Osteoblast (primary cell): ENCODE measurements around the gene GLIPR1. TPM values are rescaled to one million over a fixed set of nuclear protein-coding genes. Genes with fewer than 3 reads are reported as not detected.

ENCODE experiments used
- DNase-seq: peaks from one replicate; pipeline ENCODE4 v3.0.0; 2011; ENCODE audit warnings: low spot score, mixed read lengths; ENCODE audit not compliant: insufficient read length; ENCODE audit errors: missing footprints
- H2AFZ ChIP-seq: 2 replicates; pipeline ENCODE4 v1.6.0; 2011; ENCODE audit warnings: mild to moderate bottlenecking, low read length
- H3K27ac ChIP-seq: 2 replicates; pipeline ENCODE4 v1.5.1; 2011; ENCODE audit warnings: mild to moderate bottlenecking, low read depth, low read length, moderate library complexity
- H3K27me3 ChIP-seq: 2 replicates; pipeline ENCODE4 v1.6.0; 2012; ENCODE audit warnings: mild to moderate bottlenecking, control low read depth, inconsistent platforms, low read length, moderate library complexity; ENCODE audit not compliant: insufficient read depth
- H3K36me3 ChIP-seq: 2 replicates; pipeline ENCODE4 v1.5.1; 2011; ENCODE audit warnings: mild to moderate bottlenecking, low read length, control low read depth, moderate library complexity; ENCODE audit not compliant: insufficient read depth
- H3K4me1 ChIP-seq: 2 replicates; pipeline ENCODE4 v1.5.1; 2011; ENCODE audit warnings: mild to moderate bottlenecking, low read length, control low read depth, moderate library complexity; ENCODE audit not compliant: insufficient read depth
- H3K4me2 ChIP-seq: 2 replicates; pipeline ENCODE4 v1.6.0; 2011; ENCODE audit warnings: mild to moderate bottlenecking, low read length; ENCODE audit not compliant: insufficient read depth
- H3K4me3 ChIP-seq: fragments of 200-600 bp; sonication (generic); 3 replicates; pipeline ENCODE4 v1.5.1; 2012; ENCODE audit warnings: mild to moderate bottlenecking, low read length, inconsistent platforms; ENCODE audit not compliant: insufficient read depth
- H3K79me2 ChIP-seq: 2 replicates; pipeline ENCODE4 v1.6.0; 2012; ENCODE audit warnings: mild to moderate bottlenecking, low read length, control low read depth, inconsistent platforms; ENCODE audit not compliant: insufficient read depth
- H3K9me3 ChIP-seq: 2 replicates; pipeline ENCODE4 v1.5.1; 2011; ENCODE audit warnings: low read depth, low read length, control low read depth
- H4K20me1 ChIP-seq: 2 replicates; pipeline ENCODE4 v1.6.0; 2012; ENCODE audit warnings: mild to moderate bottlenecking, low read length, control low read depth; ENCODE audit not compliant: insufficient read depth
- CTCF ChIP-seq: IDR thresholded peaks from 2 replicates; pipeline ENCODE4 v1.5.1; 2011; ENCODE audit warnings: mild to moderate bottlenecking, low read depth, low read length, moderate library complexity; ENCODE audit errors: extremely low read depth
- total RNA-seq: library from RNA; depleted of rRNA; stranded (reverse); fragments of >200 nt; gene quantifications from 2 replicates; pipeline ENCODE4 v1.2.3, GENCODE V29; 2012

Gene GLIPR1
- total RNA-seq, 1 donor = 83.2 TPM

DNA sequence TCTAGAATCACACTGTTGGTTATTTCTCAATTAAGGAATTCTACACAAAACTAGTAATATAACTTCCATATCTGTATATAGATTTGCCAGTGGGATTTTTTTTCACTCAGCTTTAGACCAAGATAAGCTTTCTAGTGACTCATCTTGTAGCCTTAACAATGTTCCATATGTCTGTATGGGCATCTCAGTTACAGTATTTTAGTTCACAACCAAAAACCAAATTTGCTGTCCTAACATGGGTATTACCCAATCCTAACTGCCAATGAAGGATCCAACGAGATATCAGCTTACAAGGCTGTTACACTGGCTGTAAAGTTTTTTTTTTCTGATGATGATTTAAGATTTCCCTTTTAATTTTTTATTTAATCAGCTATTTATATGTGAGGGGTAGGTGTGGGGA is 62.4 kb downstream of the GLIPR1 start:
- no peak overlapping the region for H2AFZ ChIP-seq
- DNase-seq = no peak
- no peaks in the 10 kb centered on the region for H4K20me1 ChIP-seq

GRCh38 chr12:75543529-75543928 is 63.0 kb downstream of the GLIPR1 start:
- H3K27ac ChIP-seq = no peak overlapping the region
- no peaks in the 10 kb centered on the region for H3K9me3 ChIP-seq
- TF ChIP-seq CTCF = no peak
- DNase-seq = no peak
- H3K4me1 ChIP-seq = no peaks in the 10 kb centered on the region
- H3K4me2 ChIP-seq = no peak overlapping the region
- H3K36me3 ChIP-seq = no peaks in the 10 kb centered on the region
- H3K79me2 ChIP-seq = no peaks in the 10 kb centered on the region
- H3K27me3 ChIP-seq = no peaks in the 10 kb centered on the region
- no peaks in the 10 kb centered on the region for H4K20me1 ChIP-seq
- no peak overlapping the region for H3K4me3 ChIP-seq
- no peak overlapping the region for H2AFZ ChIP-seq

More for the DNA sequence above, 62.4 kb downstream of the GLIPR1 start:
- no peak for TF ChIP-seq CTCF
- no peak overlapping the region for H3K4me2 ChIP-seq
- H3K27ac ChIP-seq = no peak overlapping the region
- H3K36me3 ChIP-seq = no peaks in the 10 kb centered on the region
- no peaks in the 10 kb centered on the region for H3K79me2 ChIP-seq
- no peaks in the 10 kb centered on the region for H3K9me3 ChIP-seq
- no peak overlapping the region for H3K4me3 ChIP-seq
- no peaks in the 10 kb centered on the region for H3K27me3 ChIP-seq
- H3K4me1 ChIP-seq = no peaks in the 10 kb centered on the region

DNA sequence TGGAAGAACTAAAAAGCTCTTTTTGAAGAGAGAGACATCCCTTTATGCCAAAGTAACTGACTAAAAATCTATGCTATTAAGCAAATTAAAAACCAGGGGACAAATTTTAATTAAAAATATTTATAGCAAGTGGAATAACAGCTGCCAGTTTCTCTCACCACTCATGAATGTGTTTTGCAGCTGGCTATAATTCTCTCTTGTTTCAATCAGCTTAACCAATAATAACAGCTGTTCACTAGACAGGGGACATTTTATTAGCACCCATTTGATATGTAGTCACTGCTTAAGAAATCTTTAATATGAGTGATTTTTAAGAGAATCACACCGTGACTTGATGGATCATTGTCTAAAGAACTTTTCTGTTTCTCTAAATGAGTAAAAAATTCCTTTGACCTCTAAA is 65.1 kb downstream of the GLIPR1 start:
- no peaks in the 10 kb centered on the region for H4K20me1 ChIP-seq
- no peaks in the 10 kb centered on the region for H3K9me3 ChIP-seq
- no peaks in the 10 kb centered on the region for H3K79me2 ChIP-seq
- H3K4me2 ChIP-seq = no peak overlapping the region
- DNase-seq = no peak
- no peaks in the 10 kb centered on the region for H3K36me3 ChIP-seq
- H2AFZ ChIP-seq = no peak overlapping the region
- H3K27ac ChIP-seq = no peak overlapping the region
- TF ChIP-seq CTCF = no peak
- H3K4me3 ChIP-seq = no peak overlapping the region
- H3K27me3 ChIP-seq = no peaks in the 10 kb centered on the region
- no peaks in the 10 kb centered on the region for H3K4me1 ChIP-seq

GRCh38 chr12:75548879-75549278 is 68.3 kb downstream of the GLIPR1 start:
- no peaks in the 10 kb centered on the region for H3K9me3 ChIP-seq
- TF ChIP-seq CTCF = no peak
- no peaks in the 10 kb centered on the region for H3K36me3 ChIP-seq
- H3K79me2 ChIP-seq = no peaks in the 10 kb centered on the region
- DNase-seq = no peak
- H3K27me3 ChIP-seq = no peaks in the 10 kb centered on the region
- H2AFZ ChIP-seq = no peak overlapping the region
- H3K4me1 ChIP-seq = peaks cover 5% of the 10 kb centered on the region
- no peak overlapping the region for H3K4me2 ChIP-seq
- no peak overlapping the region for H3K27ac ChIP-seq
- H4K20me1 ChIP-seq = no peaks in the 10 kb centered on the region
- H3K4me3 ChIP-seq = no peak overlapping the region
